Coronary artery (tissue), 2 donors: Measurements from ENCODE around the gene PAEP.

Source experiments
- DNase-seq: peaks from one replicate; pipeline ENCODE4 v3.0.0-alpha.2; 2017; ENCODE audit warnings: low spot score
- H3K27ac ChIP-seq, 2 donors: fragments of 200-600 bp; sonication (generic); one replicate each; pipeline ENCODE4 v1.5.1; 2016 to 2019
- H3K4me3 ChIP-seq: fragments of 200-600 bp; sonication (generic); 2 replicates; pipeline ENCODE4 v1.5.1; 2016; ENCODE audit warnings: mild to moderate bottlenecking, moderate library complexity
- CTCF ChIP-seq: fragments of 200-600 bp; sonication (generic); IDR thresholded peaks from one replicate; pipeline ENCODE4 v1.5.1; 2019; ENCODE audit warnings: antibody characterized with exemption

PAEP gene

DNA sequence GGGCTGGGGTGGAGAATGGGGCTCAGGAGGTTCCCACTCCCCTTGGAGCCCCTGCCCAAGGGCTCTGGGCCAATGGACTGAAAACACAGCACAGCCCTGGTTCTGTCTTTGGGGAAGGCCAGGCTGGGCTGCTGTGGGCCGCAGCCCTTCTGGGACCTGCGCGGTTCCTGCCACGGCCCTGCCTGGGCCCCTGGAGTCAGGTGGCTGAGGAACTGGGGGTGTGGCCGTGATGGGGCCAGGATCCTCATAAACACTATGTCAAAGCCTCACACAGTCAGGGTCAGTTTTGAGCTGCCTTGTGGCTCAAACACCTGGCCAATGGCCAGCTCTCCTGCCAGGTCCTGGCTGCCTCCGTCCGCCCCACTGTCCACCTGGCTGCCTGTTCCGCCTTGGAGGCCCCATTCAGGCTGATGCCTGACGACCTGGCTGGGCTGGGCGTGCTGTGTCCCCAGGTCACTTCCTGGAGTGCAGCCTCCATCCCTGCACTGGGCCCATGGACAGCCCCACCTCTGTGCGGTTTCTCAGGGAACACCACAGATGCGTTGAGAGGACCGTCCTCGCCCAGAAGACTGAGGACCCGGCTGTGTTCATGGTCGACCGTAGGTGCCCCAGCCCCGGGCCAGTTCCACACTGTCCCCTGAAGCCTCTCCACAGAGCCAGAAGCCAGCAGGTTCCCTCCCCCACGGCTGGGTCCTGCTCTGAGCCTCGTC, 27.5 kb downstream of the PAEP start:
- H3K4me3 ChIP-seq, result no peak overlapping the region
- no peak for TF ChIP-seq CTCF
- no peak overlapping the region for H3K27ac ChIP-seq
- peak; percentile 65 for DNase-seq

GRCh38 chr9:135589596-135590485, 28.3 kb downstream of the PAEP start:
- peak; percentile 66 for DNase-seq
- Histone ChIP-seq H3K27ac (no peak overlapping the region), H3K4me3 (no peak overlapping the region)
- no peak for TF ChIP-seq CTCF

DNA sequence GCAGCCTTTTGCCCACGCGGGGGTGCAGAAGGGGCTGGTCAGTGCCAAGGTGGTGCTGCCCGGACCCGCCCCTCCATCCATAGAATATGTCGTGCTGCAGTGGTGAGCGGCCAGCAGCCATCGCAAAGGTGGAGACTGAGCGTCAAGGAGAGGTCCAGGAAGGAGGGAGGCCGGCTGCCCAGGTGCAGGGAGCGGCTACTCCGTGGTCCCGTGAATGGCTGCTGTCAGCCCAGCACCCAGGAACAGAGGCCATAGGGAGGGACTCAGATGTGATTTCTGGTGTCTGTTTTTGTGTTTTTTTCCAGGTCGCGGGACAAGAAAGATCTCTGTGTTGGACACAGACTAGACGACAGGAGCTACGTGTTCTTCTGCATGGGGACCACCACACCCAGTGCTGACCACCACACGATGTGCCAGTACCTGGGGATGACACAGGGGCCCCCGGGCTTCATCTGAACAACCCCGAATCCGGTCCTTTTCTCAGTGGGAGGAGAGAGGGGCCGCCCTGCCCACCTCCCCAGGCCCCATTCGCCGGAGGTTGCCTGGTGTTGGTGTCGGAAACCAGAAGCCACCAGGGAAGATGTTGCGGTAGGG, 29.0 kb downstream of the PAEP start:
- DNase-seq, result peak; percentile 58
- Histone ChIP-seq H3K4me3 (no peak overlapping the region), H3K27ac (no peak overlapping the region)
- no peak for TF ChIP-seq CTCF

DNA sequence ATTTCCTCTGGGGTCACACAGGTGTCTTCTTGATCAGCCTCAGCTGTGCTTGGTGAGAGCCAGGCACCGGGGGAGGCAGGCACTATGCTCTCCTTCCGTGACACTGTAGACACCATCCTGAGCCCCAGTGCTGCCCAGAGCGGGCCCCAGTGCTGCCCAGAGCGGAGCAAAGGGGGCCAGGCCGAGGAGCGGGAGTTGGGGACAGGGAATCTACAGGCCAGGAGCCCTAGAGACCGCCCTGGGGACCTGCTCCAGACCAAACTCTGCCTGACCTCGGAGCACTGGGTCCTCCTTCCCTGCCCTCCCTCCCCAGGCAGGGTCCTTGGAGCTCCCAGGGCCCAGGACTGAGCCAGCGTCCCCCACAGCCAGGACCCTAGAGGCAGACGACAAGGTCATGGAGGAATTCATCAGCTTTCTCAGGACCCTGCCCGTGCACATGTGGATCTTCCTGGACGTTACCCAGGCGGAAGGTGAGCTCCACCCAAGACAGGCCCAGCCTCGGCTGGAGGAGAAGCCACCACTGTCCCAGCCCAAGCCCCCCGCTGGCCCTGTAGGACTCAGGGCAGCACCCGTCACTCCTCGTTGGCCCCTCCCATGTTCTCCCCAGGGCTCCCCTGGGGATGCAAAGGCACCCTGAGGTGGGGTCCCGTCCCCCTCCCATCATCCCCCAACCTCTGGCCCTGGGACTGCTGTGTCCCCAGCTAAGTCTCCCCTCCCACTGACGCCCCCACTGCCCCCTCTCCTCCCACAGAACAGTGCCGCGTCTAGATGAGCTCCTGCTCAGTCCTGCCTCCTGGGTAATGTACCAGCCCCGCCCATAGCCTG, 30.2 kb downstream of the PAEP start:
- H3K27ac ChIP-seq, result no peak overlapping the region
- no peak overlapping the region for H3K4me3 ChIP-seq
- TF ChIP-seq CTCF, result no peak
- no peak for DNase-seq

DNA sequence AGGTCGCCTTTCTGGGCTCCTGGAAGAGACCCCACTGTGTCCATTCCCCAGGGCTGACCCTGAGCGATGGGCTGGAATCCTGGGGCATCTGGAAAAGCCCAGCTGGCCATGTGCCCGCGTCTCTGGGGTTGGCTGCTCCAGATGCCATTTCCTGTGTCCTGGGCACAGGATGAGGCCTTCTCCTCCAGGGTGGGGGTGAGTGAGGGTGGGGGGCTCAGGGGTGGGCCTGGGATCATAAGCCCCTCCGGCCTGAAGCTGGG, 30.7 kb downstream of the PAEP start:
- TF ChIP-seq CTCF, result no peak
- no peak for DNase-seq
- Histone ChIP-seq H3K27ac (no peak overlapping the region), H3K4me3 (no peak overlapping the region)

GRCh38 chr9:135592625-135593024, 31.1 kb downstream of the PAEP start:
- Histone ChIP-seq H3K27ac (no peak overlapping the region), H3K4me3 (no peak overlapping the region)
- no peak for DNase-seq
- TF ChIP-seq CTCF, result no peak
